Measurements from ENCODE around the gene GRIK4. TPM values are rescaled to one million over a fixed set of nuclear protein-coding genes. Genes with fewer than 3 reads are reported as not detected.

The GRIK4 gene
- total RNA-seq, 1 experiment from 2014 or later, result not detected

- H3F3A ChIP-seq (ENCODE audit: low read length, unreplicated experiment), result no peaks in the 10 kb centered on the region
- no peak overlapping the region for H3K4me3 ChIP-seq (ENCODE audit: low read length)
- H3K9ac ChIP-seq (ENCODE audit: low read length), result no peak overlapping the region
- H3K36me3 ChIP-seq (ENCODE audit: low read depth, low read length), result no peaks in the 10 kb centered on the region
- BruUV-seq (replicated peaks), result no TSS peak
- H3K9me3 ChIP-seq (ENCODE audit: low read length), result no peaks in the 10 kb centered on the region
- no peaks in the 10 kb centered on the region for H3K9me2 ChIP-seq (replicated peaks; ENCODE audit: low read length)
- H3K4me2 ChIP-seq (ENCODE audit: low read length), result no peak overlapping the region
- H3K4me1 ChIP-seq (ENCODE audit: insufficient read depth, low read length), result no peaks in the 10 kb centered on the region
- no peak for DNase-seq
- CTCF ChIA-PET, result no interaction called here
- H3K27me3 ChIP-seq (ENCODE audit: low read length), result peaks cover 97% of the 10 kb centered on the region
- H4K20me1 ChIP-seq (ENCODE audit: low read length), result no peaks in the 10 kb centered on the region
- no peaks in the 10 kb centered on the region for H3K79me2 ChIP-seq (ENCODE audit: low read length)
- TF ChIP-seq EZH2 (IDR thresholded peaks at IDR 0.05; ENCODE audit: low read length, unreplicated experiment), result no peak
- no peak for TF ChIP-seq EZH2phosphoT487 (IDR thresholded peaks at IDR 0.05; ENCODE audit: borderline replicate concordance, low read length)
- no peak for TF ChIP-seq CTCF (conservative IDR thresholded peaks at IDR 0.05; ENCODE audit: low read depth, low read length)
- no peak for ATAC-seq
- intact Hi-C loops (cut with micrococcal nuclease), result no loop called here
- H2AFZ ChIP-seq (ENCODE audit: low read length), result no peak overlapping the region
- POLR2A ChIA-PET (ENCODE audit: unreplicated experiment), result no interaction called here
- H3K27ac ChIP-seq (ENCODE audit: low read length), result no peak overlapping the region
Measured at GRCh38 chr11:120645639-120646038, 134.1 kb downstream of the GRIK4 start.

GRCh38 chr11:120646206-120646605 lies 134.7 kb downstream of the GRIK4 start:
- H3K9me2 ChIP-seq (replicated peaks; ENCODE audit: low read length), result no peaks in the 10 kb centered on the region
- H3K4me1 ChIP-seq (ENCODE audit: insufficient read depth, low read length), result no peaks in the 10 kb centered on the region
- H4K20me1 ChIP-seq (ENCODE audit: low read length), result no peaks in the 10 kb centered on the region
- no TSS peak for BruUV-seq (replicated peaks)
- ATAC-seq (no peak), DNase-seq (no peak)
- intact Hi-C loops (cut with micrococcal nuclease), result no loop called here
- no peaks in the 10 kb centered on the region for H3F3A ChIP-seq (ENCODE audit: low read length, unreplicated experiment)
- peaks cover 97% of the 10 kb centered on the region for H3K27me3 ChIP-seq (ENCODE audit: low read length)
- no peak overlapping the region for H3K27ac ChIP-seq (ENCODE audit: low read length)
- no peak for TF ChIP-seq EZH2phosphoT487 (IDR thresholded peaks at IDR 0.05; ENCODE audit: borderline replicate concordance, low read length)
- TF ChIP-seq EZH2 (IDR thresholded peaks at IDR 0.05; ENCODE audit: low read length, unreplicated experiment), result no peak
- TF ChIP-seq CTCF (conservative IDR thresholded peaks at IDR 0.05; ENCODE audit: low read depth, low read length), result no peak
- no peak overlapping the region for H3K4me3 ChIP-seq (ENCODE audit: low read length)
- H3K9ac ChIP-seq (ENCODE audit: low read length), result no peak overlapping the region
- POLR2A ChIA-PET (ENCODE audit: unreplicated experiment), result no interaction called here
- H3K9me3 ChIP-seq (ENCODE audit: low read length), result no peaks in the 10 kb centered on the region
- H3K36me3 ChIP-seq (ENCODE audit: low read depth, low read length), result no peaks in the 10 kb centered on the region
- H3K4me2 ChIP-seq (ENCODE audit: low read length), result no peak overlapping the region
- CTCF ChIA-PET, result no interaction called here
- no peak overlapping the region for H2AFZ ChIP-seq (ENCODE audit: low read length)
- H3K79me2 ChIP-seq (ENCODE audit: low read length), result no peaks in the 10 kb centered on the region

- ATAC-seq (no peak), DNase-seq (no peak)
- no TSS peak for BruUV-seq (replicated peaks)
- H3K4me1 ChIP-seq (ENCODE audit: insufficient read depth, low read length), result no peaks in the 10 kb centered on the region
- H3K9me3 ChIP-seq (ENCODE audit: low read length), result no peaks in the 10 kb centered on the region
- no peaks in the 10 kb centered on the region for H4K20me1 ChIP-seq (ENCODE audit: low read length)
- H3K9ac ChIP-seq (ENCODE audit: low read length), result no peak overlapping the region
- H3F3A ChIP-seq (ENCODE audit: low read length, unreplicated experiment), result no peaks in the 10 kb centered on the region
- H3K79me2 ChIP-seq (ENCODE audit: low read length), result no peaks in the 10 kb centered on the region
- no peaks in the 10 kb centered on the region for H3K36me3 ChIP-seq (ENCODE audit: low read depth, low read length)
- ChIA-PET CTCF (no interaction called here), POLR2A (ENCODE audit: unreplicated experiment) (no interaction called here)
- H3K9me2 ChIP-seq (replicated peaks; ENCODE audit: low read length), result no peaks in the 10 kb centered on the region
- no peak overlapping the region for H2AFZ ChIP-seq (ENCODE audit: low read length)
- intact Hi-C loops (cut with micrococcal nuclease), result no loop called here
- H3K4me3 ChIP-seq (ENCODE audit: low read length), result no peak overlapping the region
- H3K27me3 ChIP-seq (ENCODE audit: low read length), result peaks cover 93% of the 10 kb centered on the region
- TF ChIP-seq EZH2phosphoT487 (IDR thresholded peaks at IDR 0.05; ENCODE audit: borderline replicate concordance, low read length) (no peak), CTCF (conservative IDR thresholded peaks at IDR 0.05; ENCODE audit: low read depth, low read length) (no peak), EZH2 (IDR thresholded peaks at IDR 0.05; ENCODE audit: low read length, unreplicated experiment) (no peak)
- no peak overlapping the region for H3K4me2 ChIP-seq (ENCODE audit: low read length)
- no peak overlapping the region for H3K27ac ChIP-seq (ENCODE audit: low read length)
Measured at GRCh38 chr11:120647681-120648080, 136.1 kb downstream of the GRIK4 start.

Measured in PC-3 (cell line).